SK-N-SH (cell line): ENCODE data around the gene SPEM3.

Experiments used
- CTCF ChIP-seq: fragments of 200-600 bp; sonication (generic); IDR thresholded peaks from 2 replicates; pipeline ENCODE4 v1.6.1; 2017; ENCODE audit warnings: antibody characterized with exemption, mild to moderate bottlenecking, moderate library complexity
- EP300 ChIP-seq, 2 experiments: IDR thresholded peaks; 2 replicates each; pipeline versions ENCODE4 v1.4.0 to v1.6.1; 2012; ENCODE audit warnings: borderline replicate concordance in 1 of 2, low read depth in 1 of 2, low read length in 1 of 2
- FOSL2 ChIP-seq: IDR thresholded peaks from 2 replicates; pipeline ENCODE4 v1.4.0; 2012; ENCODE audit warnings: low read depth, mild to moderate bottlenecking, moderate library complexity, borderline replicate concordance
- MXI1 ChIP-seq: IDR thresholded peaks from 2 replicates; pipeline ENCODE4 v1.6.1; 2012; ENCODE audit warnings: mild to moderate bottlenecking, low read depth, low read length, improper control_type of control experiment
- PBX3 ChIP-seq: IDR thresholded peaks from 2 replicates; pipeline ENCODE4; 2012
- POLR2AphosphoS5 ChIP-seq: IDR thresholded peaks from 2 replicates; pipeline ENCODE4 v1.6.1; 2012; ENCODE audit warnings: low read depth, low read length
- RCOR1 ChIP-seq: fragments of 150-350 bp; IDR thresholded peaks from 2 replicates; pipeline ENCODE4 v1.6.1; 2017; ENCODE audit warnings: antibody characterized with exemption, low read length
- YY1 ChIP-seq: IDR thresholded peaks from 2 replicates; pipeline ENCODE4 v1.4.0; 2012; ENCODE audit warnings: low read depth, mild to moderate bottlenecking

GRCh38 chr17:7439462-7440112 lies 10.9 kb downstream of the SPEM3 start, which contains the start of gene FGF11:
- TF ChIP-seq FOSL2 (no peak), CTCF (no peak), MXI1 (no peak), RCOR1 (no peak), EP300 (IDR thresholded peaks at IDR 0.05; ENCODE audit: borderline replicate concordance in 1 of 2, low read depth in 1 of 2, low read length in 1 of 2) (no peak), POLR2AphosphoS5 (no peak), PBX3 (no peak), YY1 (no peak)
